ENCODE data around the gene NCS1. TPM values are rescaled to one million over a fixed set of nuclear protein-coding genes. Genes with fewer than 3 reads are reported as not detected.

Gene NCS1
- total and polyA plus RNA-seq, 2 of the 8 experiments (the other 6 are each of a cell fraction or from before 2014, with no cell fraction given): 34.7 to 47.6 TPM

GRCh38 chr9:130208600-130209347 is 36.6 kb downstream of the NCS1 start:
- peak overlapping the region in 1 of 2 experiments; percentile 14; a peak in 1 of 4 replicates for H3K4me2 ChIP-seq (ENCODE audit: insufficient read depth in 1 of 2, low read depth in 2 of 2, low read length in 2 of 2)
- H3K79me1 ChIP-seq (ENCODE audit: low read depth, low read length): peaks cover 4% of the 10 kb centered on the region; the same call in 1 of the 2 replicates
- FAIRE-seq (no peak), DNase-seq (ENCODE audit: low read depth in 1 of 2, low spot score in 2 of 2) (peak in 1 of 2 experiments; percentile 50)
- H2BK15ac ChIP-seq (ENCODE audit: low read length): no peak overlapping the region
- no peaks in the 10 kb centered on the region for H3K27me3 ChIP-seq (replicated peaks in 1 of 4; ENCODE audit: control insufficient read depth in 3 of 4, extremely low read depth in 1 of 4, insufficient read depth in 3 of 4, low read length in 3 of 4)
- no peak overlapping the region for H3K14ac ChIP-seq (ENCODE audit: insufficient read length)
- no peaks in the 10 kb centered on the region for H3K23me2 ChIP-seq (ENCODE audit: low read depth, low read length)
- no peak overlapping the region for H2BK20ac ChIP-seq (ENCODE audit: low read length)
- no peak overlapping the region for H2AFZ ChIP-seq (ENCODE audit: low read length)
- no peak overlapping the region for H3K9ac ChIP-seq (replicated peaks in 1 of 4; ENCODE audit: extremely low read depth in 1 of 4, low read depth in 3 of 4, low read length in 3 of 4)
- H2BK12ac ChIP-seq (ENCODE audit: low read depth, low read length): 0 out of 2 replicates have a peak overlapping the region, but pooled peaks have one; percentile 27
- no peak overlapping the region for H4K5ac ChIP-seq (ENCODE audit: insufficient read length, low read depth, low read length)
- POLR2A ChIA-PET (ENCODE audit: partially characterized antibody): interaction anchor here (1.2 to 1.3 kb wide), 3 partner anchors 9 to 36 kb away, joined by 3 to 6 read pairs (median 4); no protein-coding TSS in a partner anchor
- CTCF ChIA-PET (ENCODE audit: partially characterized antibody): interaction anchor here (0.7 to 2.2 kb wide), 3 partner anchors 8 to 35 kb away, joined by 3 to 7 read pairs (median 3); no protein-coding TSS in a partner anchor
- H3K4me1 ChIP-seq (replicated peaks in 1 of 4; ENCODE audit: control insufficient read depth in 3 of 4, insufficient read depth in 4 of 4, low read length in 3 of 4): peaks cover 0 to 7% (median 1%) of the 10 kb centered on the region in 4 experiments; a peak in 4 of 7 replicates
- H2AK5ac ChIP-seq (ENCODE audit: low read depth, low read length): no peak overlapping the region
- no peak for TF ChIP-seq SP2 (IDR thresholded peaks at IDR 0.05; ENCODE audit: low read length)
- peak; percentile 90 for TF ChIP-seq KDM1A (IDR thresholded peaks at IDR 0.05; ENCODE audit: borderline replicate concordance, low read length)
- no peak for TF ChIP-seq GABPA (IDR thresholded peaks at IDR 0.05; ENCODE audit: borderline replicate concordance, insufficient read depth, low read length)
- no peak for TF ChIP-seq TCF12 (IDR thresholded peaks at IDR 0.05; ENCODE audit: low read depth, low read length)
- TF ChIP-seq TBP (IDR thresholded peaks at IDR 0.05; ENCODE audit: low read depth, low read length): no peak
- no peak for TF ChIP-seq E2F6 (IDR thresholded peaks at IDR 0.05)
- no peak overlapping the region; the same call in 1 of the 2 replicates for H3K18ac ChIP-seq (ENCODE audit: extremely low read depth, low read length)
- no peaks in the 10 kb centered on the region for H3K9me3 ChIP-seq (ENCODE audit: insufficient read depth in 2 of 2, low read depth in 1 of 2, low read length in 1 of 2)
- H4K91ac ChIP-seq (replicated peaks; ENCODE audit: insufficient read length, low read length): no peak overlapping the region
- H3K56ac ChIP-seq (replicated peaks; ENCODE audit: insufficient read length, low read depth, low read length): no peak overlapping the region
- H2BK120ac ChIP-seq (replicated peaks; ENCODE audit: low read depth, low read length): no peak overlapping the region
- no peak overlapping the region for H3K27ac ChIP-seq (ENCODE audit: low read depth, low read length)
- H4K20me1 ChIP-seq (replicated peaks in 1 of 2; ENCODE audit: control insufficient read depth in 1 of 2, insufficient read depth in 2 of 2, low read length in 2 of 2): no peaks in the 10 kb centered on the region
- H3K36me3 ChIP-seq (ENCODE audit: control insufficient read depth in 2 of 4, insufficient read depth in 4 of 4, low read length in 3 of 4): no peaks in the 10 kb centered on the region
- H3K4ac ChIP-seq (replicated peaks; ENCODE audit: insufficient read length, low read depth, low read length): no peak overlapping the region
- 88% methylated on average over 26 of the region's 26 CpGs; no CpG with 5 or more reads in 1 of the 2 experiments for WGBS, 2 experiments (ENCODE audit: extremely low coverage in 1 of 2, insufficient coverage in 1 of 2, insufficient read length in 1 of 2, insufficient replicate concordance in 2 of 2, low coverage in 1 of 2, low lambda C conversion rate in 2 of 2, missing lambda C conversion rate in 1 of 2)
- H4K8ac ChIP-seq (ENCODE audit: extremely low read depth, insufficient read depth, low read length): no peak overlapping the region
- H3K79me2 ChIP-seq (ENCODE audit: control insufficient read depth in 1 of 2, insufficient read depth in 2 of 2, low read length in 2 of 2): no peaks in the 10 kb centered on the region; a peak in 1 of 4 replicates
- H3K4me3 ChIP-seq (ENCODE audit: extremely low read depth in 1 of 4, insufficient read depth in 2 of 4, low read depth in 3 of 4, low read length in 4 of 4): no peak overlapping the region
- no peak overlapping the region for H3K23ac ChIP-seq (ENCODE audit: insufficient read length)
- H2BK5ac ChIP-seq (ENCODE audit: low read depth, low read length): peak overlapping the region; percentile 47; the same call in 1 of the 2 replicates

Data from H1 (cell line).